ENCODE data around the gene PLXNB1. TPM values are rescaled to one million over a fixed set of nuclear protein-coding genes. Genes with fewer than 3 reads are reported as not detected.

The PLXNB1 gene
- total and polyA plus RNA-seq, 12 donors: 27.7 to 135 (median 32.4) TPM

GRCh38 chr3:48364840-48365239 is 65.0 kb downstream of the PLXNB1 start:
- 77 to 78% methylated on average over 1 of the region's 1 CpG for WGBS, 2 donors
- no peak for ATAC-seq
- DNase-seq: no peak
- Histone ChIP-seq H3K27ac (no peak overlapping the region), H3K36me3 (no peaks in the 10 kb centered on the region), H3K9me3 (peaks cover 0 to 27% (median 5%) of the 10 kb centered on the region in 11 donors), H3K27me3 (no peaks in the 10 kb centered on the region), H3K4me3 (no peak overlapping the region), H3K4me1 (no peaks in the 10 kb centered on the region)
- intact Hi-C loops (cut with DNase I): no loop called here
- TF ChIP-seq, protein P1, sequence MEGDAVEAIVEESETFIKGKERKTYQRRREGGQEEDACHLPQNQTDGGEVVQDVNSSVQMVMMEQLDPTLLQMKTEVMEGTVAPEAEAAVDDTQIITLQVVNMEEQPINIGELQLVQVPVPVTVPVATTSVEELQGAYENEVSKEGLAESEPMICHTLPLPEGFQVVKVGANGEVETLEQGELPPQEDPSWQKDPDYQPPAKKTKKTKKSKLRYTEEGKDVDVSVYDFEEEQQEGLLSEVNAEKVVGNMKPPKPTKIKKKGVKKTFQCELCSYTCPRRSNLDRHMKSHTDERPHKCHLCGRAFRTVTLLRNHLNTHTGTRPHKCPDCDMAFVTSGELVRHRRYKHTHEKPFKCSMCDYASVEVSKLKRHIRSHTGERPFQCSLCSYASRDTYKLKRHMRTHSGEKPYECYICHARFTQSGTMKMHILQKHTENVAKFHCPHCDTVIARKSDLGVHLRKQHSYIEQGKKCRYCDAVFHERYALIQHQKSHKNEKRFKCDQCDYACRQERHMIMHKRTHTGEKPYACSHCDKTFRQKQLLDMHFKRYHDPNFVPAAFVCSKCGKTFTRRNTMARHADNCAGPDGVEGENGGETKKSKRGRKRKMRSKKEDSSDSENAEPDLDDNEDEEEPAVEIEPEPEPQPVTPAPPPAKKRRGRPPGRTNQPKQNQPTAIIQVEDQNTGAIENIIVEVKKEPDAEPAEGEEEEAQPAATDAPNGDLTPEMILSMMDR (IDR thresholded peaks at IDR 0.05): no peak

GRCh38 chr3:48361928-48362327 is 68.0 kb downstream of the PLXNB1 start:
- H3K4me3 ChIP-seq: no peak overlapping the region
- H3K4me1 ChIP-seq: no peaks in the 10 kb centered on the region
- H3K36me3 ChIP-seq: no peaks in the 10 kb centered on the region
- H3K9me3 ChIP-seq: peaks cover 0 to 27% (median 5%) of the 10 kb centered on the region in 11 donors
- TF ChIP-seq, protein P1 (IDR thresholded peaks at IDR 0.05): no peak
- ATAC-seq (no peak), DNase-seq (no peak)
- intact Hi-C loops (cut with DNase I): no loop called here
- peaks cover 0 to 5% (median 0%) of the 10 kb centered on the region in 7 donors for H3K27me3 ChIP-seq
- no peak overlapping the region for H3K27ac ChIP-seq

DNA sequence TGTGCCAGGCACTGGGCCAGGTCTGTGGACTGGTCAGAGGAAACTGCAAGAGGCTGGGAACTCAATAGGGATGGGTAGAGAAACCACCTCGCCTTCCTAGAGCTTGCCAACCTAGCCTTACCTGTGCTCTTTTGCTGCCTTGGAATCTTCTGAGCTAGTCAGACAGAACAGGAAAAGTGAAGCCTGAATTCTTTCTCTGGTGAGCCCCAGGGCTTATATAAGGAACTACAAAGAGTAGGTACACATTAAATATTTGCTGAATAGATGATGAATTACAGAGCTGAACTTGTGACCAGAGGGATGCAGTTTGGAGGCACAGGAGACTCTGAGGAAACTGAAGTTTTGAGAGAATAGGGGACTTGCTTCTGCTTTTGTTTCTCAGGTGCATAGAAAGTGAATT is 73.5 kb downstream of the PLXNB1 start:
- DNase-seq (no peak), ATAC-seq (no peak)
- intact Hi-C loops (cut with DNase I): no loop called here
- Histone ChIP-seq H3K27ac (no peak overlapping the region), H3K27me3 (peaks cover 0 to 18% (median 0%) of the 10 kb centered on the region in 7 donors), H3K4me3 (no peak overlapping the region), H3K9me3 (peaks cover 0 to 12% (median 0%) of the 10 kb centered on the region in 11 donors), H3K36me3 (no peaks in the 10 kb centered on the region), H3K4me1 (no peaks in the 10 kb centered on the region)
- TF ChIP-seq, protein P1 (IDR thresholded peaks at IDR 0.05): no peak
- WGBS, 2 donors: 64 to 73% methylated on average over 1 of the region's 1 CpG

GRCh38 chr3:48353987-48354386 is 75.9 kb downstream of the PLXNB1 start:
- Histone ChIP-seq H3K27me3 (peaks cover 0 to 18% (median 0%) of the 10 kb centered on the region in 7 donors), H3K4me1 (no peaks in the 10 kb centered on the region), H3K9me3 (no peaks in the 10 kb centered on the region), H3K4me3 (no peak overlapping the region), H3K27ac (no peak overlapping the region), H3K36me3 (no peaks in the 10 kb centered on the region)
- ATAC-seq (no peak), DNase-seq (no peak)
- intact Hi-C loops (cut with DNase I): no loop called here
- TF ChIP-seq, protein P1 (IDR thresholded peaks at IDR 0.05): no peak
- 92% methylated on average over 4 of the region's 4 CpGs for WGBS, 2 donors

Other genes starting within 250 kb of the PLXNB1 start
- gene CDC25A, start 241.7 kb downstream of the PLXNB1 start, total RNA-seq: 1 to 10 TPM in 6 of 10 donors, under 1 TPM in 4; 0.47 to 3.2 (median 1.2) TPM
- under 1 TPM; 0.20 to 0.59 TPM for gene CDC25A, start 241.7 kb downstream of the PLXNB1 start, polyA plus RNA-seq
- 1 to 10 TPM in 1 of 10 donors, under 1 TPM in 4, not detected in 5; 0.33 to 3.3 (median 0.42) TPM for gene CAMP, start 206.6 kb downstream of the PLXNB1 start, total RNA-seq
- 1 to 10 TPM; 2.3 to 4.1 TPM for gene CAMP, start 206.6 kb downstream of the PLXNB1 start, polyA plus RNA-seq
- 1 to 10 TPM; 3.6 to 7.0 (median 4.4) TPM for gene ZNF589, start 189.0 kb downstream of the PLXNB1 start, total RNA-seq
- 1 to 10 TPM; 2.9 to 5.9 TPM for gene ZNF589, start 189.0 kb downstream of the PLXNB1 start, polyA plus RNA-seq
- gene NME6, start 128.7 kb downstream of the PLXNB1 start, total RNA-seq: 10 to 100 TPM; 15.9 to 25.7 (median 20.4) TPM
- 10 to 100 TPM in 1 of 2 donors, 1 to 10 TPM in 1; 9.1 to 15.5 TPM for gene NME6, start 128.7 kb downstream of the PLXNB1 start, polyA plus RNA-seq
- gene SPINK8, start 96.4 kb downstream of the PLXNB1 start, total RNA-seq: not detected
- not detected for gene SPINK8, start 96.4 kb downstream of the PLXNB1 start, polyA plus RNA-seq
- gene FBXW12, start 57.9 kb downstream of the PLXNB1 start, total RNA-seq: under 1 TPM in 1 of 10 donors, not detected in 9; 0.28 TPM
- under 1 TPM in 1 of 2 donors, not detected in 1; 0.29 TPM for gene FBXW12, start 57.9 kb downstream of the PLXNB1 start, polyA plus RNA-seq
- 10 to 100 TPM in 8 of 10 donors, 1 to 10 TPM in 2; 9.5 to 14.3 (median 12.2) TPM for gene CCDC51, start 10.0 kb upstream of the PLXNB1 start, total RNA-seq
- gene CCDC51, start 10.0 kb upstream of the PLXNB1 start, polyA plus RNA-seq: 10 to 100 TPM in 1 of 2 donors, 1 to 10 TPM in 1; 4.7 to 11.0 TPM
- gene TMA7, start 10.2 kb upstream of the PLXNB1 start, total RNA-seq: 100 to 1,000 TPM; 140 to 227 (median 193) TPM
- gene TMA7, start 10.2 kb upstream of the PLXNB1 start, polyA plus RNA-seq: 1,000 to 10,000 TPM in 1 of 2 donors, 100 to 1,000 TPM in 1; 365 to 1,063 TPM
- gene ATRIP, start 16.7 kb upstream of the PLXNB1 start, total RNA-seq: 1 to 10 TPM; 2.2 to 5.4 (median 3.8) TPM
- gene ATRIP, start 16.7 kb upstream of the PLXNB1 start, polyA plus RNA-seq: 1 to 10 TPM; 4.5 to 5.1 TPM
- 10 to 100 TPM; 36.8 to 95.3 (median 52.9) TPM for gene SHISA5, start 74.1 kb upstream of the PLXNB1 start, total RNA-seq
- 10 to 100 TPM; 34.6 to 68.7 TPM for gene SHISA5, start 74.1 kb upstream of the PLXNB1 start, polyA plus RNA-seq
- 1 to 10 TPM in 6 of 10 donors, under 1 TPM in 4; 0.40 to 7.7 (median 1.5) TPM for gene PFKFB4, start 126.7 kb upstream of the PLXNB1 start, total RNA-seq
- gene PFKFB4, start 126.7 kb upstream of the PLXNB1 start, polyA plus RNA-seq: 1 to 10 TPM in 1 of 2 donors, under 1 TPM in 1; 0.74 to 1.0 TPM
- under 1 TPM in 4 of 10 donors, not detected in 6; 0.19 to 0.77 (median 0.28) TPM for gene UCN2, start 133.7 kb upstream of the PLXNB1 start, total RNA-seq
- under 1 TPM; 0.06 to 0.22 TPM for gene UCN2, start 133.7 kb upstream of the PLXNB1 start, polyA plus RNA-seq
- 10 to 100 TPM in 8 of 10 donors, 1 to 10 TPM in 2; 6.1 to 24.0 (median 12.6) TPM for gene COL7A1, start 165.2 kb upstream of the PLXNB1 start, total RNA-seq
- gene COL7A1, start 165.2 kb upstream of the PLXNB1 start, polyA plus RNA-seq: 10 to 100 TPM in 1 of 2 donors, 1 to 10 TPM in 1; 7.7 to 63.5 TPM
- gene UQCRC1, start 179.6 kb upstream of the PLXNB1 start, total RNA-seq: 1,000 to 10,000 TPM in 9 of 10 donors, 100 to 1,000 TPM in 1; 723 to 1,173 (median 1,035) TPM
- gene UQCRC1, start 179.6 kb upstream of the PLXNB1 start, polyA plus RNA-seq: 1,000 to 10,000 TPM in 1 of 2 donors, 100 to 1,000 TPM in 1; 859 to 1,330 TPM
- not detected for gene TMEM89, start 191.7 kb upstream of the PLXNB1 start, total RNA-seq
- gene TMEM89, start 191.7 kb upstream of the PLXNB1 start, polyA plus RNA-seq: not detected
- gene SLC26A6, start 205.4 kb upstream of the PLXNB1 start, total RNA-seq: 10 to 100 TPM in 6 of 10 donors, 1 to 10 TPM in 4; 5.2 to 17.7 (median 10.2) TPM
- 10 to 100 TPM; 11.3 to 25.4 TPM for gene SLC26A6, start 205.4 kb upstream of the PLXNB1 start, polyA plus RNA-seq
- under 1 TPM; 0.10 to 0.44 (median 0.17) TPM for gene CELSR3, start 232.8 kb upstream of the PLXNB1 start, total RNA-seq
- under 1 TPM; 0.10 to 0.44 TPM for gene CELSR3, start 232.8 kb upstream of the PLXNB1 start, polyA plus RNA-seq

Measured in heart right ventricle (tissue), 16 donors.